Mucosa of stomach (tissue), 1 donor: ENCODE data around the gene OR7A17.

Source experiments
- H3K27me3 ChIP-seq: one replicate; pipeline ENCODE4 v1.7.0; 2013; ENCODE audit warnings: mild to moderate bottlenecking, low read length; ENCODE audit not compliant: control insufficient read depth, insufficient read depth
- H3K36me3 ChIP-seq: one replicate; pipeline ENCODE4 v1.7.0; 2013; ENCODE audit warnings: low read length; ENCODE audit not compliant: control insufficient read depth, insufficient read depth
- H3K4me1 ChIP-seq: one replicate; pipeline ENCODE4 v1.7.0; 2013; ENCODE audit warnings: mild to moderate bottlenecking, low read length; ENCODE audit not compliant: control insufficient read depth, insufficient read depth
- H3K4me3 ChIP-seq: one replicate; pipeline ENCODE4 v1.7.0; 2013; ENCODE audit warnings: low read length
- H3K9ac ChIP-seq: one replicate; pipeline ENCODE4 v1.7.0; 2013; ENCODE audit warnings: mild to moderate bottlenecking, low read length, moderate library complexity
- H3K9me3 ChIP-seq: one replicate; pipeline ENCODE4 v1.7.0; 2013; ENCODE audit warnings: mild to moderate bottlenecking, low read length, moderate library complexity; ENCODE audit not compliant: control insufficient read depth
- donor health status: Pancreatic carcinoma.

OR7A17 gene

GRCh38 chr19:14886032-14886431 lies at the start of gene OR7A17:
OR7A17 (minus strand) TSS chr19:14886132; CDS start chr19:14881355, 4,777 bp downstream.
- Histone ChIP-seq H3K9ac (no peak within 1 kb of the TSS), H3K4me3 (no peak within 1 kb of the TSS), H3K36me3 (no peaks in the 10 kb centered on the region), H3K27me3 (no peaks in the 10 kb centered on the region), H3K9me3 (no peaks in the 10 kb centered on the region), H3K4me1 (peaks cover 3% of the 10 kb centered on the region)

GRCh38 chr19:14933506-14933905 lies 47.6 kb upstream of the OR7A17 start:
- H3K27me3 ChIP-seq: no peaks in the 10 kb centered on the region
- no peaks in the 10 kb centered on the region for H3K4me1 ChIP-seq
- H3K36me3 ChIP-seq: no peaks in the 10 kb centered on the region
- no peaks in the 10 kb centered on the region for H3K9me3 ChIP-seq
- no peak overlapping the region for H3K4me3 ChIP-seq
- H3K9ac ChIP-seq: no peak overlapping the region

GRCh38 chr19:14916848-14917247 lies 30.9 kb upstream of the OR7A17 start:
- no peaks in the 10 kb centered on the region for H3K9me3 ChIP-seq
- H3K4me3 ChIP-seq: no peak overlapping the region
- H3K36me3 ChIP-seq: no peaks in the 10 kb centered on the region
- no peaks in the 10 kb centered on the region for H3K4me1 ChIP-seq
- H3K27me3 ChIP-seq: no peaks in the 10 kb centered on the region
- no peak overlapping the region for H3K9ac ChIP-seq

- Histone ChIP-seq H3K9me3 (no peaks in the 10 kb centered on the region), H3K36me3 (no peaks in the 10 kb centered on the region), H3K9ac (no peak overlapping the region), H3K4me3 (no peak overlapping the region), H3K4me1 (no peaks in the 10 kb centered on the region), H3K27me3 (no peaks in the 10 kb centered on the region)
Observed at GRCh38 chr19:14915116-14915515, 29.2 kb upstream of the OR7A17 start.

- Histone ChIP-seq H3K9ac (no peak overlapping the region), H3K4me1 (no peaks in the 10 kb centered on the region), H3K36me3 (no peaks in the 10 kb centered on the region), H3K4me3 (no peak overlapping the region), H3K9me3 (no peaks in the 10 kb centered on the region), H3K27me3 (no peaks in the 10 kb centered on the region)
Observed at GRCh38 chr19:14906711-14907110, 20.8 kb upstream of the OR7A17 start.

GRCh38 chr19:14901675-14902260 lies 15.8 kb upstream of the OR7A17 start:
- H3K36me3 ChIP-seq: no peaks in the 10 kb centered on the region
- no peaks in the 10 kb centered on the region for H3K4me1 ChIP-seq
- no peak overlapping the region for H3K4me3 ChIP-seq
- no peaks in the 10 kb centered on the region for H3K27me3 ChIP-seq
- no peaks in the 10 kb centered on the region for H3K9me3 ChIP-seq
- H3K9ac ChIP-seq: no peak overlapping the region

DNA sequence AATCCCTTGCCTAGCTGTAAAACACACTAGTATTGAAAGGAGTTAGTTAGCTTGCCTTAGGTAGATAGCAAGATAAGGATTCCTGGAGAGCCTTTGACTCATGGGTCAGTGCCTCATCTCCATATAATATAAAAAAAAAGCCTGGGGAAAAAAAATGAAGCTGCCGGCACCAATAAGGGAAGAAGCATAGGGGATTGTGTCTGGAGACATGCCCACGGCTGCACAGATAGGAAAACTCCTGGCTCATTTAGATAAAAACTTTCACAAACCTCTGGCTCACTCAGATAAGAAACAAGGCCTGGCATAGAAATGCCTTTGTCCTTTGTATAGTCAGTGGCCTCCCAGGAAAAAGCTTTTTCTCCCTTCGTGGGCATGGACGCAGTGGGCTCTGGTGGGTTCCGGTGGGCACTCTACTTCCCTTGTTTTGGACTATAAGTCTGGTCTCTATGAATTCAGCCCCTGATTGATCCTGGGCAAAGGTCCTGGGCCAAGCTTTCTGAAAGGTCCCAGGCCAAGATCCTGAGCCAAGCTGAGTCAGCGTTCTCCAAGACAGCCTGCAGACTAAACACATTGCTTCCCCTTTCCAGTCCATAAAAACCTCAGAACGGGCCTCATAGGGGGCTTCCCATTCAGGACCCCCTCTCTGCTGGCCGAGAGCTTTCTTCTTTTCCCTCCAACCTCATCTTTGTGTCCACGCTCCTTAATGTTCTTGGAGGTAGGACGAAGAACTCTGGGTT lies 4.9 kb upstream of the OR7A17 start:
- H3K4me1 ChIP-seq: peaks cover 3% of the 10 kb centered on the region
- H3K9me3 ChIP-seq: no peaks in the 10 kb centered on the region
- H3K27me3 ChIP-seq: no peaks in the 10 kb centered on the region
- no peak overlapping the region for H3K9ac ChIP-seq
- no peaks in the 10 kb centered on the region for H3K36me3 ChIP-seq
- H3K4me3 ChIP-seq: no peak overlapping the region

DNA sequence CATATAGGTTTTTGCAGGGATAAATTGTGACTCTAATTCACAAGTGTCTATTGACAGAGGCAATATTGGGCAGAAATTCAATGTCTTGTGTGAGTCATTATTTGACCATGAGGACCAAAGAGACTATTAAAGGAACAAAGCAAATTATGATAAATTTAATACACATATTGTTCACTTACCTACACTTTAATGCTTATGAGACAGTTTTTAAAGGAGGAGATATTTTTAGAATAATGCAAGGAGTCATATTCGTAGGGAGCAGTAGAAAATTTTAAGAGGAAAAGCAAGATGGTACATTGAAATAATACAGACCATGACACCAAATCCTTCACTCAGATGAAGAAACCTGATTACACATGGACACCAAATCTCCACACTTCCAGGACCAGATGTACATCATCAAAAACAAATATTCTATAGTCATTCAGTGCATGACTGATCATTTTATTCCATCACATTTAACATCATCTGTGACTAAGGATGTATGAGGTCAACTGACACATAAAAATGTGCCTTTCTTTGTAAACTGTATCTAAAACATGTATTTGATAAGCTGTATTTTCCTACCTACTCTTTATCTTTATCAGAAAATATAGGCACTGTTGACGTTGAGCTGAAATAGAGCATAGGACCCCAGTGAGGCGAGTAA lies 4.2 kb upstream of the OR7A17 start:
- H3K9me3 ChIP-seq: no peaks in the 10 kb centered on the region
- no peaks in the 10 kb centered on the region for H3K36me3 ChIP-seq
- H3K9ac ChIP-seq: no peak overlapping the region
- H3K27me3 ChIP-seq: no peaks in the 10 kb centered on the region
- no peak overlapping the region for H3K4me3 ChIP-seq
- peaks cover 3% of the 10 kb centered on the region for H3K4me1 ChIP-seq

- Histone ChIP-seq H3K9ac (no peak overlapping the region), H3K4me1 (no peaks in the 10 kb centered on the region), H3K27me3 (no peaks in the 10 kb centered on the region), H3K4me3 (no peak overlapping the region), H3K36me3 (no peaks in the 10 kb centered on the region), H3K9me3 (no peaks in the 10 kb centered on the region)
Observed at GRCh38 chr19:14871619-14872230, 14.2 kb downstream of the OR7A17 start.

DNA sequence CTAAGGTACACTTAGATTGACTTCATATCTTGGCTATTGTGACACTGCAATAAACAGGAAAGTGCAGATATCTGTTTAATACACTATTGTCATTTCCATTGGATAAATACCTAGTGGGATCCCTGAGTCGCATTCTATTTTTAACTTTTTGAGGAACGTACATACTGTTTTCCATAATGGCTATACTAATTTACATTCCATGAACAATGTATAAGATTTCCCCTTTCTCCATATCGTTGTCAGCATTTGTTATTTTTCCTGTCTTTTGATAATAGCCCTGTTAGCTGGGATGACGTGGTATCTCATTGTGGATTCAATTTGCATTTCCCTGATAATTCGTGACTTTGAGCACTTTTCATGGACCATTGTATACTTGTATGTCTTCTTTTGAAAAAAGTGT lies 17.4 kb downstream of the OR7A17 start:
- H3K4me1 ChIP-seq: no peaks in the 10 kb centered on the region
- no peak overlapping the region for H3K4me3 ChIP-seq
- H3K9me3 ChIP-seq: no peaks in the 10 kb centered on the region
- no peak overlapping the region for H3K9ac ChIP-seq
- H3K27me3 ChIP-seq: no peaks in the 10 kb centered on the region
- H3K36me3 ChIP-seq: no peaks in the 10 kb centered on the region

GRCh38 chr19:14848822-14849221 lies 37.1 kb downstream of the OR7A17 start, which contains the start of gene OR7A10:
OR7A10 (minus strand) TSS chr19:14848922; CDS start chr19:14841877, 7,045 bp downstream.
- H3K4me3 ChIP-seq: no peak within 1 kb of the TSS

DNA sequence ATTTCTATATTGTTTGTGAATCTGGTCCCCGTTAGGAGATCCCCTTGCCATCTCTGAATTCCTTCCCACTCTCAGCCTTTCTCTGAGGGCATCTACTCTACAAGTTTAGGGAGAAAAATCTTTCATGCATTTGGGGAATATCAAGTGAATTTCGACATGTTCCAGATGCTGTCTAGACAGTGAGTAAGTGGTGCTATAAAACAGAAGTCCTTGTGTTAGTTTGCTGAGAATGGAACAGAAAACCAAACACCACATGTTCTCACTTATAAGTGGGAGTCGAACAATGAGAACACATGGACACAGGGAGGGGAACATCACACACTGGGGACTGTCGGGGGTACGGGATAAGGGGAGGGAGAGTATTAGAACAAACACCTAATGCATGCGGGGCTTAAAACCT lies 42.4 kb downstream of the OR7A17 start:
- H3K4me1 ChIP-seq: no peaks in the 10 kb centered on the region
- H3K9me3 ChIP-seq: no peaks in the 10 kb centered on the region

More at GRCh38 chr19:14848822-14849221, 37.1 kb downstream of the OR7A17 start, which contains the start of gene OR7A10:
- Histone ChIP-seq H3K9ac (no peak within 1 kb of the TSS), H3K9me3 (no peaks in the 10 kb centered on the region), H3K36me3 (no peaks in the 10 kb centered on the region), H3K27me3 (no peaks in the 10 kb centered on the region), H3K4me1 (no peaks in the 10 kb centered on the region)

More for the DNA sequence above, 42.4 kb downstream of the OR7A17 start:
- Histone ChIP-seq H3K27me3 (no peaks in the 10 kb centered on the region), H3K36me3 (no peaks in the 10 kb centered on the region), H3K4me3 (no peak overlapping the region), H3K9ac (no peak overlapping the region)
